Measurements from ENCODE around the gene OR10A3.

- TF ChIP-seq, protein P1, sequence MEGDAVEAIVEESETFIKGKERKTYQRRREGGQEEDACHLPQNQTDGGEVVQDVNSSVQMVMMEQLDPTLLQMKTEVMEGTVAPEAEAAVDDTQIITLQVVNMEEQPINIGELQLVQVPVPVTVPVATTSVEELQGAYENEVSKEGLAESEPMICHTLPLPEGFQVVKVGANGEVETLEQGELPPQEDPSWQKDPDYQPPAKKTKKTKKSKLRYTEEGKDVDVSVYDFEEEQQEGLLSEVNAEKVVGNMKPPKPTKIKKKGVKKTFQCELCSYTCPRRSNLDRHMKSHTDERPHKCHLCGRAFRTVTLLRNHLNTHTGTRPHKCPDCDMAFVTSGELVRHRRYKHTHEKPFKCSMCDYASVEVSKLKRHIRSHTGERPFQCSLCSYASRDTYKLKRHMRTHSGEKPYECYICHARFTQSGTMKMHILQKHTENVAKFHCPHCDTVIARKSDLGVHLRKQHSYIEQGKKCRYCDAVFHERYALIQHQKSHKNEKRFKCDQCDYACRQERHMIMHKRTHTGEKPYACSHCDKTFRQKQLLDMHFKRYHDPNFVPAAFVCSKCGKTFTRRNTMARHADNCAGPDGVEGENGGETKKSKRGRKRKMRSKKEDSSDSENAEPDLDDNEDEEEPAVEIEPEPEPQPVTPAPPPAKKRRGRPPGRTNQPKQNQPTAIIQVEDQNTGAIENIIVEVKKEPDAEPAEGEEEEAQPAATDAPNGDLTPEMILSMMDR (IDR thresholded peaks at IDR 0.05), result no peak
- TF ChIP-seq EZH2 (IDR thresholded peaks at IDR 0.05) (no peak), EZH2phosphoT487 (IDR thresholded peaks at IDR 0.05) (no peak)
These were observed 42.1 kb downstream of the OR10A3 start for GRCh38 chr11:7899418-7899817.
